Fibroblast of mammary gland (primary cell): Measurements from ENCODE around the gene TSSK3.

Experiments
- DNase-seq: peaks from one replicate; pipeline ENCODE4 v3.0.0-alpha.2; 2010; ENCODE audit warnings: low read depth
- H3K4me3 ChIP-seq: 2 replicates; pipeline ENCODE4 v1.5.1; 2011; ENCODE audit warnings: low read depth, mild to moderate bottlenecking, low read length, moderate library complexity; ENCODE audit not compliant: control insufficient read depth
- TF ChIP-seq, protein P1 (sequence below): conservative IDR thresholded peaks from 2 replicates; pipeline ENCODE4 v1.5.1; 2011; ENCODE audit warnings: low read depth, low read length, inconsistent platforms; ENCODE audit not compliant: control insufficient read depth, insufficient read depth

Gene TSSK3

DNA sequence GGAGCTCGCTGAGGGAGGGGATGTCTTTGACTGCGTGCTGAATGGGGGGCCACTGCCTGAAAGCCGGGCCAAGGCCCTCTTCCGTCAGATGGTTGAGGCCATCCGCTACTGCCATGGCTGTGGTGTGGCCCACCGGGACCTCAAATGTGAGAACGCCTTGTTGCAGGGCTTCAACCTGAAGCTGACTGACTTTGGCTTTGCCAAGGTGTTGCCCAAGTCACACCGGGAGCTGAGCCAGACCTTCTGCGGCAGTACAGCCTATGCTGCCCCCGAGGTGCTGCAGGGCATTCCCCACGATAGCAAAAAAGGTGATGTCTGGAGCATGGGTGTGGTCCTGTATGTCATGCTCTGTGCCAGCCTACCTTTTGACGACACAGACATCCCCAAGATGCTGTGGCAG is 1.4 kb downstream of the TSSK3 start:
- no peak overlapping the region for H3K4me3 ChIP-seq
- no peak for DNase-seq
- TF ChIP-seq, protein P1, sequence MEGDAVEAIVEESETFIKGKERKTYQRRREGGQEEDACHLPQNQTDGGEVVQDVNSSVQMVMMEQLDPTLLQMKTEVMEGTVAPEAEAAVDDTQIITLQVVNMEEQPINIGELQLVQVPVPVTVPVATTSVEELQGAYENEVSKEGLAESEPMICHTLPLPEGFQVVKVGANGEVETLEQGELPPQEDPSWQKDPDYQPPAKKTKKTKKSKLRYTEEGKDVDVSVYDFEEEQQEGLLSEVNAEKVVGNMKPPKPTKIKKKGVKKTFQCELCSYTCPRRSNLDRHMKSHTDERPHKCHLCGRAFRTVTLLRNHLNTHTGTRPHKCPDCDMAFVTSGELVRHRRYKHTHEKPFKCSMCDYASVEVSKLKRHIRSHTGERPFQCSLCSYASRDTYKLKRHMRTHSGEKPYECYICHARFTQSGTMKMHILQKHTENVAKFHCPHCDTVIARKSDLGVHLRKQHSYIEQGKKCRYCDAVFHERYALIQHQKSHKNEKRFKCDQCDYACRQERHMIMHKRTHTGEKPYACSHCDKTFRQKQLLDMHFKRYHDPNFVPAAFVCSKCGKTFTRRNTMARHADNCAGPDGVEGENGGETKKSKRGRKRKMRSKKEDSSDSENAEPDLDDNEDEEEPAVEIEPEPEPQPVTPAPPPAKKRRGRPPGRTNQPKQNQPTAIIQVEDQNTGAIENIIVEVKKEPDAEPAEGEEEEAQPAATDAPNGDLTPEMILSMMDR = no peak

DNA sequence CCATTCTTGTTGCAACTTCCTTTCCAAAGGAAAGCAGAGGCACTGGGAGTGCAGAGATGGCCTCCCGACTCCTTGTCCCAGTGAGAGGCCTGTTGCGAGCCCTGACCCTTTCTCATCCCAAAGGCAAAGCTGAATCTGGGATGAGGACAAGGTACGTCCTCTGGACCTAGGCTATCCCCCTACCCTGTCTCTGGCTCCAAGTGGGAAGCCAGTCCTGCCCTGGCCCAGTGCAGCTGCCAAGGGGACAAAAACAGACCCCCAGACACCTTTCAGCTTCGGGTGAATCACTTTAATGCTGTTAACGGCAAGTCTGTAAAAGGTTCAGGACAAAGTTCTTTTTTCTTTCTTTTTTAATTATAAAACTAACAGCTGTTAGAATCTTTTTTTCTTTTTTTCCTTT is 2.5 kb downstream of the TSSK3 start:
- H3K4me3 ChIP-seq = no peak overlapping the region
- TF ChIP-seq, protein P1 = no peak
- no peak for DNase-seq

DNA sequence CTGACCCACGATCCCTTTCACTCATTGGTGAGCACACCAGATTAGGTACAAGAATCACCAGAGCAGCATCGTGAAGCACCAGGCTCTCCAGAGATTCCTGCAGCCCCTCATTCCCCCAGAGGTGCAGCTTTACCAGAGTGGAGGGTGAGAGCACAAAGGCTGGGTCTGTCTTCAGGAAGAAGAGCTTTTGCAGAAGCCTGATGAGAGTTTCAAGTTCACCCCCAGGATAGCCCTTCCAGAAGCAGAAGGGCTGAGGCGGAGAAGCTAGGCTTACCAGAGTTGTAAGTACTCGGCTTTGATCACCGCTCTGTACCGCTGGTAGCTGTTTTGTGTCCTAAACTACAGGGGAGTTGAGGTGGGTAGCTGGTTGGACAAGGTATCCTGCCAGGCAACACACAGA is 3.1 kb downstream of the TSSK3 start:
- TF ChIP-seq, protein P1 = no peak
- H3K4me3 ChIP-seq = no peak overlapping the region
- no peak for DNase-seq

DNA sequence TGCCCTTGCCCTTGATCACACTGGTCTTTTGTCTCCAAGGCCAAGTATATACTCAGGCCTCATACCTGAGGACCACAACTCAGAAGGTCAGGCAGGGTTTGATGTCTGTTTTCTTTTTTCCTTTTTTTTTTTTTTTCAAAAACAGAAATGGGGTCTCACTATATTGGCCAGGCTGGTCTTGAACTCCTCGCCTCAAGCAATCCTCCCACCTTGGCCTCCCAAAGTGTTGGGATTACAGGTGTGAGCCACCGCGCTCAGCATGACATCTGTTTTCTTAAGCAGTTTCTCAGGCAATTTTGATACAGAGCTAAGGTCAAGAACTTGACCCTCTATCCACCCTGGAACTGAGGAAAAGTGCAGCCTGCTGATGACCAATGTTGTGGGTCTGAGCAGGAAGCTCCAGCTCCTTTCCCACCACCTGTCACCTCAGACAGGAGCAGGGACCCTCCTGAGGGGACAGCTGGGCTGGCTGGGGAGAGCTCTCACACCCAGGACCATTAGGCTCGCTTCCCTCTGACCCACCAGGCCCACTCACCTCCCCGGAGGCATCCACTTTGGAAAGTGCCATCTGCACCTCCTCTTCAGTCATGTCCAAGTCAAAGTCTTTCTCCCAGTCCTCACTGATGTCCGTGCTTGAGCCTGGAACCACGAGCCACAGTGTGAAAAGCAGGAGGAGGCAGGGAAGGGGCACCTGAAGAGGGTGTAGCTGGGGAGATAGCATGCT is 5.7 kb downstream of the TSSK3 start:
- TF ChIP-seq, protein P1 = no peak
- H3K4me3 ChIP-seq = no peak overlapping the region
- no peak for DNase-seq

DNA sequence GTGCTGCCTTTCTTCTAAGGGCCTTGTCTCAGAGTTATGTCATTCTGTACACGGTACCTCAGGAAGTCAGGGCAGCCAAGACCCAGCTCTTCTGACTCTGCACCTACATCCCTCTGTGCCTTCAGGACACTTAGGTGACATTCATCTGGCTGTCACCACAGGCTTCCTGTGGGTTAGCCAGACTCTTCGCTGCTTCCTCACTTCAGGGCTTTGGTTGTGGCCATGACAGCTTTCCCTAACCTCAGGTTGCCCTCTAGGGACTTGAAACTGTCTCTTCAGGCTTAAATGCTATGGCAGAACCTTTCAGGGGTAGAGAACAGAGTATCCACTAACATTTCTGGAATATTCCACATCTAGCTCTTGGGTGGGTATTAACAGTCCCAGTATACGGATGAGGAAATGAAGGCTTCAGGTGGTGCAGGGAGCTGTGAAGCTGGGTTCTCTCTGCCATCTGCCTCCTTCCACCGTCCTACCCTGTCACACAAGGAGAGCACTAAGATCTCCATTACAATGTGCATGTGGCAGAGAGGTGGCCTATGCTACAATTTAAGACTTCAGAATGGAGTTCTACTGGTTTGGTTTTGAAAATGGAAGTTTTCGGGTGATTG is 9.9 kb downstream of the TSSK3 start:
- TF ChIP-seq, protein P1 = no peak
- H3K4me3 ChIP-seq = no peak overlapping the region
- no peak for DNase-seq

DNA sequence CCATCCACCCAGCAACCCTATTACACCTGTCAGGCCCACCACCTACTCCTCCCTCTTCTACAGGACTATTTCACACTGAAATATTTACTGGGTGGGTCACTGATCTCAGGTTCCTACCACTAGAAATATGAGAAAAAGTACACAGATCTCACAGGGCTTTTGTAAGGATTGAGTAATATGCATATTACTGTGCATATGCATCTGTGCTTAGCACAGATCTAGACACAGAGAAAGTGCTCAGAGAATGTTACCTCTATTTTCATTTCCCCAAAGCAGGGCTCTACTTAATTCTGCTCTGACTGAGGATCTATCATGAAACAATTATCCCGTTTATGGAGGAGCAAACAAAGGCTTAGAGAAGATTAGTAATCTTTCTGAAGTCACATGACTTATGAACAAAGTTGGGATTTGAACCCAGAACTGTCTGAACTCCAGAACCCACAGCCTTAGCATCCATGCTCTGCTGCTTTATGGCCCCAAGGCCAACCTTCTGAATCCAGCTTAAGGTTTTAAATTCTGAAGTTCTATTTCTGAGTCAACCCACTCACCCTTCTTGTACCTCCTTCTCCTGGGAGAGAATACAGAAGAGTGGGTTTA is 11.8 kb downstream of the TSSK3 start:
- TF ChIP-seq, protein P1 = no peak
- H3K4me3 ChIP-seq = no peak overlapping the region
- no peak for DNase-seq

DNA sequence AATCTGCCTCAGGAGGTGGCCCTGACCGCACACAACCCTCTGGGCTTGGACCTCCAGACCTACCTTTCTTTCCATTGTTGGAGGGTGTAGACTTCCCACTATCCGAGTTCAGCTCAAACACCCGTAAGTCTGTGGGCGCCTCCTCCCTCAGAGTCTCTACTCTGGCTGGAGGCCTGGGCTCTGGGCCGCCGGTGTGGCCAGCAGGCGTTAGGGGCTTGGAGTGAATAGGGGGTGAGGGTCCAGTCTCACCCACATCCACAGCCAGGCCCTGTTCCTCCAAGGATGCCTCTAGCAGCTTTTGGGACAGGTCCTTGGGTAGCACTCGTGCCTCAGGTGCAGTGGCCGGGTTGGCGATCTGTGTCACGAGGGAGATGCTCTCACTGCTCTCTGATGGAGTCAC is 13.9 kb downstream of the TSSK3 start:
- TF ChIP-seq, protein P1 = no peak
- no peak overlapping the region for H3K4me3 ChIP-seq
- DNase-seq = no peak
